Measurements from ENCODE around the gene EHF. TPM values are rescaled to one million over a fixed set of nuclear protein-coding genes. Genes with fewer than 3 reads are reported as not detected.

Gene EHF
- total RNA-seq, 1 donor from 2014 or later: 60.5 TPM

DNA sequence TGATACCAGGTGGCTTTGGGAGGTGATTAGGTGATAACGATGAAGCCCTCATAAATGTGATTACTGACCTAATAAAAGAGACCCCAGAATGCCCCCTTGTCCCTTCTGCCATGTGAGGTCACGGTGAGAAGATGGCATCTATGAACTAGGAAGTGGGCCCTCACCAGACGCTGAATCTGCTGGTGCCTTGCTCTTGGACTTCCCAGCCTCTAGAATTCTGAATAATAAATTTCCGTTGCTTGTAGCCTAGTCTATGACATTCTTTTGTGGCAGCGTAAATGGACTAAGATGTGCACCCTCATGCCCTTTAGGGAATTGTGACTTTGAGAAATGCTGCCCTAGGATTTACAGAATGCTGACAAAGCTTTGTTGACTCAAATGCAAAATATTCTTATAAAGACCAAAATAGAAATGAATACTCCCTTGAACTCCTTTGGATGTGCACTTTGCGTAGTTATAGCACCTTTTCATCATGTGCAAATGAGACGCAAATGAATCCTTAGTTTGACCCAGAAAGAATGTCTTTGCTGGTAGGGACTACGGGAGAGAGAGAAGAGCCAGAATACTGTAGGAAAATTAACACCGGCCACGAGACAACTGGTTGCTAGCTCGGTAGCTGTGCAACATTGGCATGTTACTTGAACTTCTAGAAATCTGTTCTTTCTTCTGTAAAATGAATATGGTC is 24.8 kb upstream of the EHF start:
- H3K36me3 ChIP-seq: no peaks in the 10 kb centered on the region
- H3K27me3 ChIP-seq (ENCODE audit: low read depth): no peaks in the 10 kb centered on the region
- H3K4me3 ChIP-seq: no peak overlapping the region
- no peak for DNase-seq
- ATAC-seq: no peak
- intact Hi-C loops (cut with DNase I): no loop called here
- H3K4me1 ChIP-seq: peaks cover 18% of the 10 kb centered on the region
- no peaks in the 10 kb centered on the region for H3K9me3 ChIP-seq
- H3K27ac ChIP-seq: no peak overlapping the region
- TF ChIP-seq, protein P1, sequence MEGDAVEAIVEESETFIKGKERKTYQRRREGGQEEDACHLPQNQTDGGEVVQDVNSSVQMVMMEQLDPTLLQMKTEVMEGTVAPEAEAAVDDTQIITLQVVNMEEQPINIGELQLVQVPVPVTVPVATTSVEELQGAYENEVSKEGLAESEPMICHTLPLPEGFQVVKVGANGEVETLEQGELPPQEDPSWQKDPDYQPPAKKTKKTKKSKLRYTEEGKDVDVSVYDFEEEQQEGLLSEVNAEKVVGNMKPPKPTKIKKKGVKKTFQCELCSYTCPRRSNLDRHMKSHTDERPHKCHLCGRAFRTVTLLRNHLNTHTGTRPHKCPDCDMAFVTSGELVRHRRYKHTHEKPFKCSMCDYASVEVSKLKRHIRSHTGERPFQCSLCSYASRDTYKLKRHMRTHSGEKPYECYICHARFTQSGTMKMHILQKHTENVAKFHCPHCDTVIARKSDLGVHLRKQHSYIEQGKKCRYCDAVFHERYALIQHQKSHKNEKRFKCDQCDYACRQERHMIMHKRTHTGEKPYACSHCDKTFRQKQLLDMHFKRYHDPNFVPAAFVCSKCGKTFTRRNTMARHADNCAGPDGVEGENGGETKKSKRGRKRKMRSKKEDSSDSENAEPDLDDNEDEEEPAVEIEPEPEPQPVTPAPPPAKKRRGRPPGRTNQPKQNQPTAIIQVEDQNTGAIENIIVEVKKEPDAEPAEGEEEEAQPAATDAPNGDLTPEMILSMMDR (IDR thresholded peaks at IDR 0.05): no peak

DNA sequence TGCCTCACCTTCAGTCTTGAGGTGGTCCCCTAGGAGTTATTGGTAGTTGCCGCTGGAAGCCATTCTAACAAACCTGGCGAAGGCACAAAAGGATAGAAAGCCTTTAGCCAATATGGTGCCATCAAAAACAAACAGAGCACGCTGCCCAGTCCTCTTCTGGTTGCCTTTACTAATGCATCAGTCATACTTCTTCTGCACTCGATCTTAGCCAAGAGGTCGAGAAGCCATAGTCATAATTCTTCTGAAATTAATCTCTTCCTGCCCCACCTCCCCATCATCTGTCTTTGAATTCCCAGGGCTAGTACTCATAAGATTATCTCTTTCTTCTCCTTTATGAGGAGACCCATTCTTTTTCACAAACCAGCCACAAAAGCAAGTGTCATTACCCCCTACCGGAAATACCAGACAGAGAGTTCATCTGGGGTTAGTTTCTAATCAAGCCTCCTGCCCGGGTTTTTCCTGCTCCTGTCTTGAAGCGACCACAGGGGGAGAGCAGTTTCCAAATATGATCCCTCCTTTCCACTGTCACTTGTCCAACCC is 21.4 kb upstream of the EHF start:
- intact Hi-C loops (cut with DNase I): no loop called here
- Histone ChIP-seq H3K4me1 (peaks cover 26% of the 10 kb centered on the region), H3K36me3 (no peaks in the 10 kb centered on the region), H3K4me3 (no peak overlapping the region), H3K9me3 (no peaks in the 10 kb centered on the region), H3K27ac (peak overlapping the region; percentile 2), H3K27me3 (ENCODE audit: low read depth) (no peaks in the 10 kb centered on the region)
- TF ChIP-seq, protein P1 (IDR thresholded peaks at IDR 0.05): no peak
- ATAC-seq (no peak), DNase-seq (no peak)

DNA sequence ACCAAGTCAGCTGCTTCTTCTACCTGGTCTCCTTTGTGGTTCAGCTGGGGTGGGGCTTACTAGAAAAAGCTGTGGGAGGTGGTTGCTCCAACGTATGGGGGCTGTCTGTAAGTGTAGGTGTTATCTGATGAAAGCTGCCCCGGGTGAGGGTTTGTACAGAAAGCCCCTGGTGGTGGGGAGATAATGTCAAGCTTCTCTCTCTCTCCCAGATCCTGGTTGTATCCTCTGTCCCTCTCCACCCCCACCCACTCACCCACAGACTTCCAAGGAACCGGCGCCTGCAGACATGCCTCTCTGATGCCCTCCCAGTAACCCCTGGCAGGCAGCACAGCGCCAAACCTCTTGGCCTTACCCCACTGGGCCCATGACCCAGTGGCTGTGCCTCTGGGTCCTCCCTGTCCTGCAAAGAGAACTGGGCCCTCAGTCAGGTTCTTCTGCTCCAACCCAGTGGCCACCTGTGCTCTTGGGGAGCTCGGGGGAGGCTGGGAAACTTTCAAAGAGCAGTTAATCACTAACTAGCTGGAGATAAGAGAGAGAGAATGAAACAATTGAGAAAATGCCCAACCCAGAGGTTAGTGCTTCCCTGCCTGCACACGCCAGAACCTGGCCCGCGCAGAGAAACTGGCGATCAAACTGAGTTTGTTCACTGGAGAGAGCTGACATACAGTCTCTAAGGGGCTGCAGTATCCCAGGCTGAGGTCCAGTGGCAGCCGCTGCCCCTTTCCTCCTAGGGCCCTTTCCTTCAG is 20.4 kb upstream of the EHF start:
- H3K36me3 ChIP-seq: no peaks in the 10 kb centered on the region
- TF ChIP-seq, protein P1 (IDR thresholded peaks at IDR 0.05): no peak
- no peak overlapping the region for H3K4me3 ChIP-seq
- H3K9me3 ChIP-seq: no peaks in the 10 kb centered on the region
- peaks cover 26% of the 10 kb centered on the region for H3K4me1 ChIP-seq
- no peaks in the 10 kb centered on the region for H3K27me3 ChIP-seq (ENCODE audit: low read depth)
- DNase-seq (peak; percentile 52), ATAC-seq (peak; percentile 83 to 92)
- intact Hi-C loops (cut with DNase I): no loop called here
- H3K27ac ChIP-seq: peak overlapping the region; percentile 69

DNA sequence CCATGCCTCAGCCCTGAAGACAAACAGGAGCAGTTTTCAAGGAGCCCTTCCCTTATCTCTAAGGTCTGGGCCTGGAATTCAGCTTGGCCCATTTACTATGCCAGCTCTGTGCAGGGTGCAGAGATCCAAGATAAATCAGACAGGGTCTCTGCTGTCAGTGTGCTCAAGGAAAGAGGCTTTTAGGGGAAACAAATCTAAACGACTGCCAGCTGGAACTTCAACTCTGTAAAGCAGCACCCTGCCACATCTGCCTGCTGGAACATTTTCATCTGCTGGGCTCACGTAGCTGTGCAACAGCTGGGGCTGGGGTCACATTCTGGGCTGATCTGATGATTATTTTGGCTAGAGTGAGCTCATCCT is 19.8 kb upstream of the EHF start:
- TF ChIP-seq, protein P1 (IDR thresholded peaks at IDR 0.05): no peak
- Histone ChIP-seq H3K27ac (peak overlapping the region; percentile 69), H3K4me1 (peaks cover 26% of the 10 kb centered on the region), H3K4me3 (no peak overlapping the region), H3K36me3 (no peaks in the 10 kb centered on the region), H3K9me3 (no peaks in the 10 kb centered on the region), H3K27me3 (ENCODE audit: low read depth) (no peaks in the 10 kb centered on the region)
- intact Hi-C loops (cut with DNase I): no loop called here
- ATAC-seq (peak; percentile 5 to 75), DNase-seq (no peak)

DNA sequence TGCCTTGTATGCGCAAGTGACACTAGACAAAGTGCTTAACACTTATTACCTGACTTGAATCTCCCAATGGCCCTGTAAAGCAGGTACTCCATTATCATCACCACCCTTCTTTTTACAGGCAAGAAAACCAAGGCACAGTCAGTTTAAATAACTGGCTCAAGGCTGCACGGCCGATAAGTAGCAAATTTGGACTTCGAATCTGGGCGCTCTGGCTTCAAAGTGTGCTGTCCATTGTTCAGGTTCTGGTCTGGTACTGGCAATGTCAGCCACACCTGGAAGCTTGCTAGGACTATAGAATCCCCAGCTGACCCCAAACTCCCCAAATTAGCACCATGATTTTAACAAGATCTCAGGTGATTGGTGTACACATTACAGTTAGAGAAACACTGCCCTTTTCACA is 19.3 kb upstream of the EHF start:
- TF ChIP-seq, protein P1 (IDR thresholded peaks at IDR 0.05): no peak
- Histone ChIP-seq H3K4me3 (no peak overlapping the region), H3K4me1 (peaks cover 26% of the 10 kb centered on the region), H3K9me3 (no peaks in the 10 kb centered on the region), H3K36me3 (no peaks in the 10 kb centered on the region), H3K27ac (peak overlapping the region; percentile 69), H3K27me3 (ENCODE audit: low read depth) (no peaks in the 10 kb centered on the region)
- DNase-seq (no peak), ATAC-seq (peak in 1 of 2 donors; percentile 2)
- intact Hi-C loops (cut with DNase I): no loop called here

Data from lower lobe of right lung (tissue), 2 donors.